ENCODE measurements around the gene PRPF8. TPM values are rescaled to one million over a fixed set of nuclear protein-coding genes. Genes with fewer than 3 reads are reported as not detected.

PRPF8 gene
- total RNA-seq, 1 donor from 2014 or later: 96.0 TPM

GRCh38 chr17:1716076-1716911 is 31.6 kb upstream of the PRPF8 start:
- Histone ChIP-seq H3K4me3 (ENCODE audit: low read length in 3 of 3) (peak overlapping the region; percentile 88 to 96 (median 89)), H3K27me3 (ENCODE audit: control insufficient read depth in 3 of 3, insufficient read depth in 3 of 3, low read length in 3 of 3) (no peaks in the 10 kb centered on the region), H3K36me3 (ENCODE audit: control insufficient read depth in 3 of 3, insufficient read depth in 3 of 3, low read length in 3 of 3) (peaks cover 25 to 30% (median 29%) of the 10 kb centered on the region in 3 donors), H3K9me3 (ENCODE audit: control insufficient read depth in 3 of 3, low read length in 3 of 3) (no peaks in the 10 kb centered on the region), H3K4me1 (ENCODE audit: control insufficient read depth in 3 of 3, insufficient read depth in 3 of 3, low read length in 3 of 3) (peaks cover 56 to 63% (median 60%) of the 10 kb centered on the region in 3 donors), H3K9ac (ENCODE audit: low read depth in 1 of 3, low read length in 3 of 3) (peak overlapping the region; percentile 99), H3K27ac (ENCODE audit: low read depth, low read length) (peak overlapping the region; percentile 100)

GRCh38 chr17:1715803-1716075 is 31.1 kb upstream of the PRPF8 start:
- peak overlapping the region; percentile 89 to 90 (median 89) for H3K9ac ChIP-seq (ENCODE audit: low read depth in 1 of 3, low read length in 3 of 3)
- H3K4me3 ChIP-seq (ENCODE audit: low read length in 3 of 3): peak overlapping the region; percentile 82 to 85 (median 82)
- H3K27me3 ChIP-seq (ENCODE audit: control insufficient read depth in 3 of 3, insufficient read depth in 3 of 3, low read length in 3 of 3): no peaks in the 10 kb centered on the region
- H3K27ac ChIP-seq (ENCODE audit: low read depth, low read length): peak overlapping the region; percentile 100
- peaks cover 59 to 64% (median 63%) of the 10 kb centered on the region in 3 donors for H3K4me1 ChIP-seq (ENCODE audit: control insufficient read depth in 3 of 3, insufficient read depth in 3 of 3, low read length in 3 of 3)
- H3K36me3 ChIP-seq (ENCODE audit: control insufficient read depth in 3 of 3, insufficient read depth in 3 of 3, low read length in 3 of 3): peaks cover 28 to 34% (median 29%) of the 10 kb centered on the region in 3 donors
- no peaks in the 10 kb centered on the region for H3K9me3 ChIP-seq (ENCODE audit: control insufficient read depth in 3 of 3, low read length in 3 of 3)

- Histone ChIP-seq H3K27me3 (ENCODE audit: control insufficient read depth in 3 of 3, insufficient read depth in 3 of 3, low read length in 3 of 3) (no peaks in the 10 kb centered on the region), H3K9me3 (ENCODE audit: control insufficient read depth in 3 of 3, low read length in 3 of 3) (no peaks in the 10 kb centered on the region), H3K36me3 (ENCODE audit: control insufficient read depth in 3 of 3, insufficient read depth in 3 of 3, low read length in 3 of 3) (peaks cover 28 to 34% (median 29%) of the 10 kb centered on the region in 3 donors), H3K4me1 (ENCODE audit: control insufficient read depth in 3 of 3, insufficient read depth in 3 of 3, low read length in 3 of 3) (peaks cover 59 to 64% (median 61%) of the 10 kb centered on the region in 3 donors), H3K27ac (ENCODE audit: low read depth, low read length) (peak overlapping the region; percentile 100), H3K4me3 (ENCODE audit: low read length in 3 of 3) (peak overlapping the region; percentile 82 to 85 (median 82)), H3K9ac (ENCODE audit: low read depth in 1 of 3, low read length in 3 of 3) (peak overlapping the region; percentile 89 to 90 (median 89))
Observed at GRCh38 chr17:1714980-1715802, 30.5 kb upstream of the PRPF8 start.

- H3K9me3 ChIP-seq (ENCODE audit: control insufficient read depth in 3 of 3, low read length in 3 of 3): no peaks in the 10 kb centered on the region
- peaks cover 56 to 62% (median 58%) of the 10 kb centered on the region in 3 donors for H3K4me1 ChIP-seq (ENCODE audit: control insufficient read depth in 3 of 3, insufficient read depth in 3 of 3, low read length in 3 of 3)
- peak overlapping the region; percentile 82 to 89 (median 85) for H3K4me3 ChIP-seq (ENCODE audit: low read length in 3 of 3)
- H3K36me3 ChIP-seq (ENCODE audit: control insufficient read depth in 3 of 3, insufficient read depth in 3 of 3, low read length in 3 of 3): peaks cover 28 to 34% (median 29%) of the 10 kb centered on the region in 3 donors
- H3K27me3 ChIP-seq (ENCODE audit: control insufficient read depth in 3 of 3, insufficient read depth in 3 of 3, low read length in 3 of 3): no peaks in the 10 kb centered on the region
- peak overlapping the region; percentile 89 to 90 (median 89) for H3K9ac ChIP-seq (ENCODE audit: low read depth in 1 of 3, low read length in 3 of 3)
- peak overlapping the region; percentile 100 for H3K27ac ChIP-seq (ENCODE audit: low read depth, low read length)
Observed at GRCh38 chr17:1714427-1714979, 29.8 kb upstream of the PRPF8 start.

- peaks cover 28 to 34% (median 29%) of the 10 kb centered on the region in 3 donors for H3K36me3 ChIP-seq (ENCODE audit: control insufficient read depth in 3 of 3, insufficient read depth in 3 of 3, low read length in 3 of 3)
- peaks cover 56 to 62% (median 57%) of the 10 kb centered on the region in 3 donors for H3K4me1 ChIP-seq (ENCODE audit: control insufficient read depth in 3 of 3, insufficient read depth in 3 of 3, low read length in 3 of 3)
- peak overlapping the region; percentile 82 to 90 (median 83) for H3K9ac ChIP-seq (ENCODE audit: low read depth in 1 of 3, low read length in 3 of 3)
- H3K4me3 ChIP-seq (ENCODE audit: low read length in 3 of 3): peak overlapping the region; percentile 79 to 89 (median 85)
- H3K9me3 ChIP-seq (ENCODE audit: control insufficient read depth in 3 of 3, low read length in 3 of 3): no peaks in the 10 kb centered on the region
- no peaks in the 10 kb centered on the region for H3K27me3 ChIP-seq (ENCODE audit: control insufficient read depth in 3 of 3, insufficient read depth in 3 of 3, low read length in 3 of 3)
- peak overlapping the region; percentile 100 for H3K27ac ChIP-seq (ENCODE audit: low read depth, low read length)
Observed at GRCh38 chr17:1713878-1714426, 29.3 kb upstream of the PRPF8 start.

GRCh38 chr17:1713160-1713877 is 28.7 kb upstream of the PRPF8 start:
- no peaks in the 10 kb centered on the region for H3K27me3 ChIP-seq (ENCODE audit: control insufficient read depth in 3 of 3, insufficient read depth in 3 of 3, low read length in 3 of 3)
- peaks cover 51 to 56% (median 52%) of the 10 kb centered on the region in 3 donors for H3K4me1 ChIP-seq (ENCODE audit: control insufficient read depth in 3 of 3, insufficient read depth in 3 of 3, low read length in 3 of 3)
- peak overlapping the region; percentile 79 to 89 (median 85) for H3K4me3 ChIP-seq (ENCODE audit: low read length in 3 of 3)
- H3K36me3 ChIP-seq (ENCODE audit: control insufficient read depth in 3 of 3, insufficient read depth in 3 of 3, low read length in 3 of 3): peaks cover 28 to 37% (median 29%) of the 10 kb centered on the region in 3 donors
- peak overlapping the region; percentile 54 to 90 (median 82) for H3K9ac ChIP-seq (ENCODE audit: low read depth in 1 of 3, low read length in 3 of 3)
- peak overlapping the region; percentile 100 for H3K27ac ChIP-seq (ENCODE audit: low read depth, low read length)
- H3K9me3 ChIP-seq (ENCODE audit: control insufficient read depth in 3 of 3, low read length in 3 of 3): no peaks in the 10 kb centered on the region

GRCh38 chr17:1712271-1712670 is 27.6 kb upstream of the PRPF8 start:
- no peaks in the 10 kb centered on the region for H3K27me3 ChIP-seq (ENCODE audit: control insufficient read depth in 3 of 3, insufficient read depth in 3 of 3, low read length in 3 of 3)
- no peak overlapping the region for H3K27ac ChIP-seq (ENCODE audit: low read depth, low read length)
- H3K36me3 ChIP-seq (ENCODE audit: control insufficient read depth in 3 of 3, insufficient read depth in 3 of 3, low read length in 3 of 3): peaks cover 28 to 45% (median 29%) of the 10 kb centered on the region in 3 donors
- peak overlapping the region in 2 of 3 donors; percentile 85 to 89 for H3K4me3 ChIP-seq (ENCODE audit: low read length in 3 of 3)
- H3K9me3 ChIP-seq (ENCODE audit: control insufficient read depth in 3 of 3, low read length in 3 of 3): no peaks in the 10 kb centered on the region
- H3K4me1 ChIP-seq (ENCODE audit: control insufficient read depth in 3 of 3, insufficient read depth in 3 of 3, low read length in 3 of 3): peaks cover 40 to 45% (median 45%) of the 10 kb centered on the region in 3 donors
- H3K9ac ChIP-seq (ENCODE audit: low read depth in 1 of 3, low read length in 3 of 3): peak overlapping the region in 1 of 3 donors; percentile 90

GRCh38 chr17:1711804-1712203 is 27.1 kb upstream of the PRPF8 start:
- peak overlapping the region in 1 of 3 donors; percentile 85 for H3K4me3 ChIP-seq (ENCODE audit: low read length in 3 of 3)

More at GRCh38 chr17:1711804-1712203, 27.1 kb upstream of the PRPF8 start:
- H3K36me3 ChIP-seq (ENCODE audit: control insufficient read depth in 3 of 3, insufficient read depth in 3 of 3, low read length in 3 of 3): peaks cover 28 to 45% (median 29%) of the 10 kb centered on the region in 3 donors
- peak overlapping the region in 2 of 3 donors; percentile 23 to 90 for H3K9ac ChIP-seq (ENCODE audit: low read depth in 1 of 3, low read length in 3 of 3)
- peaks cover 38 to 44% (median 44%) of the 10 kb centered on the region in 3 donors for H3K4me1 ChIP-seq (ENCODE audit: control insufficient read depth in 3 of 3, insufficient read depth in 3 of 3, low read length in 3 of 3)
- no peaks in the 10 kb centered on the region for H3K27me3 ChIP-seq (ENCODE audit: control insufficient read depth in 3 of 3, insufficient read depth in 3 of 3, low read length in 3 of 3)
- H3K9me3 ChIP-seq (ENCODE audit: control insufficient read depth in 3 of 3, low read length in 3 of 3): no peaks in the 10 kb centered on the region
- H3K27ac ChIP-seq (ENCODE audit: low read depth, low read length): no peak overlapping the region
